Putamen (tissue), 1 donor: ENCODE measurements around the gene LBR.

Experiments used
- DNase-seq: peaks from one replicate; pipeline ENCODE4 v3.0.0-alpha.2; 2016; ENCODE audit warnings: low spot score

The LBR gene

DNA sequence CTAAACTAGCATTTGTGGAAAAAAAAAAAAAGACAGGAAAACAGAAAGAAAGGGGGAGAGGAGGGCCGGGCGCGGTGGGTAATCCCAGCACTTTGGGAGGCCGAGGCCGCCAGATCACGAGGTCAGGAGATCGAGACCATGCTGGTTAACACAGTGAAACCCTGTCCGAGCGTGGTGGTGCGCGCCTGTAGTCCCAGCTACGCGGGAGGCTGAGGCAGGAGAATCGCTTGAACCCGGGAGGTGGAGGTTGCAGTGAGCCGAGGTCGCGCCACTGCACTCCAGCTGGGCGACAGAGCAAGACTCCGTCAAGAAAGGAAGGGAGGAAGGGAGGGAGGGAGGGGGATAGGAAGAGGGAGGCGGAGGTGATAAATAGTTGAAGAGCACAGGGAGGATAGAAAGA, 54.7 kb downstream of the LBR start:
- no peak for DNase-seq

GRCh38 chr1:225371366-225372010, 56.4 kb downstream of the LBR start:
- DNase-seq, result no peak

GRCh38 chr1:225368036-225368552, 59.7 kb downstream of the LBR start:
- no peak for DNase-seq

DNA sequence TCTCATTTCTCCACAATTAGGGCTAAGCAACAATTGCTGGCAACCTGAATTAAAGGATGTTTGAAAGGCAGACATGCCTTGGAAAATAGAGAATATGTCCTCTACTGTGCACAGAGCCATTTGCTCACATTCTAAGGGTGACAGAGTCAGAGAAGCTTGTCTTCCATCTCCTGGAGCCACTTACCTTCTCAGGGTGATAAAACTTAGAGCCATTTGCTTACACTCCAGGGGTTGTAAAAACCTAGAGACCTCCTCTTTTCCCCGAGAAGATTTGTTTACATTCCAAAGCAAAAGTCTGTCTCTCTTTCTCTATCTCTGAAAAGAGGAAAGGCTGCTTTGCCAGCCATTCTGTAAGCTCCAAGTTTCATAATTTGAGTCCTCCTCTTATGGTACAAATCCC, 61.3 kb downstream of the LBR start:
- no peak for DNase-seq

DNA sequence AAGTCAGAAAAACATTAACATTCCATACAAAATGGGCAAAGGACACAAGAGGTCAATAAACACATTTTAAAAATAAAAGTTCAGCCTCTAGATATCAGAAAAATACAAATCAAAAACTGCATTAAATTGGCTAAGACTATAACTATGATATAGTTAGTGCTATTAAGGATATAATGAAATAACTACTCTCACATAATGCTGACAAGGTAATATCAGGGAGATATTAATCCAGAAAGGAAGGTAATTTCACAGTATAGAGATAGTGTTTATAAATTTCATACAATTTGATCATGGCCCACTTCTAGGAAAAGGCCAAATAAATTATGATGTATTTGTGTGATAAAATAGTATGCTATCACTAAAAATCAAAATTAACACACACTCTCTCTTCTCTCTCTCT, 61.8 kb downstream of the LBR start:
- DNase-seq, result no peak

DNA sequence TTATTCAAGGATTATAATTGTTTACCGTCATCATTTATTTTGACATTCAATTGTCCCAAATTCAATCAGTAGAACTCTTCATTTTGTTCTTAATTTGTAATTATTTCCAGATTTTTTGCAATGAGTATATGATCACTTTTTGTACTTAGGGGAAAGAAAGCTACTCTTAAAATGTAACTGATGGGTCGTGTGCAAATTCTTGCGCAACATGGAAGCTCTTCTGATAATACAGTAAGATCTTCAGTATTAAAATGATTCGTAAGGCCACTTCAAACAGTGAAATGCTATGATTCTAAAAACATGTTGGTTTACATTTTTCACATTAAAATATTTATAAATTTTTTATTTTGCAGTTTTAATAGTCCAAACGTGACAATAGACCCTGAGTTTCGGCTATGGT, 63.4 kb downstream of the LBR start:
- DNase-seq, result no peak

DNA sequence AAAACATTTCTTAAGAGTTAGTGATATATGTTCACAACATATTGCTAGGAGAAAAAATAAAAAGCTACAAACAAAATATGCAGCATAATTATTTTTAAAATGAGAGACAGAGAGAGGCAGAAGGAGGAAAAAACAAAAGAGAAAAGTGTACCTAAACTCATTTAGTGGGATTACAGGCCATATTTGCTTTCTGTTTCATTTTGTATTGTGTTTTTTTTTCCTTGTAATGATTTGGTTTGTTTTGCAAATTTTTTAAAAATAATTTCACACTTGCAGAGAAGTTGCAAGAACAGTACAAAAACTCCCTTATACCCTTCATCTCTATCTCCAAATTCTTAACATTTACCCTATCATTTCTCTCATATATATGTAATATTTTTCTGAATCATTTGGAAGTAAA, 65.0 kb downstream of the LBR start:
- no peak for DNase-seq

DNA sequence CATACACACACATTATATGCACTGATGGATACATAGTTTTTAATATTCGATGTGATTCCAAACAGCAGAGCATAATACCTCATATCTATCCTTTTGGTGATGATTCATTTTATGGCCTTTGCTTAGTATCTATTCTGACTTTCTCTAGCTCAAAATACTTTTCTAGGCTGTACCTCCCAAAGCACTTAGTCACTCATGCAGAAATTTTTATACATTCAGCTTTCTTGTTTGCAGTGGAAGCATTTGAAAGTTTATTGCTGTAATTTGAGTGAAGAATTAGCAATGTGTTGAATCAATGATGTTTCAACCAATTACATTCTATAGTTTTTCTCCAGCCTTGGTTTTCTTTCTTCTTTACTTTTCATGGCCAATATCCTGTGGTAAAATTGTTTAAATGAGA, 66.7 kb downstream of the LBR start:
- DNase-seq, result no peak

- DNase-seq, result no peak
Measured at GRCh38 chr1:225360119-225360518, 67.7 kb downstream of the LBR start.

- no peak for DNase-seq
Measured at GRCh38 chr1:225355863-225356262, 72.0 kb downstream of the LBR start.

- DNase-seq, result no peak
Measured at GRCh38 chr1:225354906-225355305, 72.9 kb downstream of the LBR start.
